GM21360 (cell line): ENCODE results near the gene ACAD10.
"Not testable (repeated sequence)": the region's sequence is repeated elsewhere in the genome, so short reads cannot be mapped to it uniquely, and the experiment has no call there.

Experiments
- ATAC-seq: cut with Tn5 transposase; IDR thresholded peaks from one replicate; pipeline ENCODE4 v1.9.1; 2021; ENCODE audit warnings: mild to moderate bottlenecking, moderate library complexity; ENCODE audit not compliant: unreplicated experiment

ACAD10 gene

GRCh38 chr12:111685811-111686573 lies at the start of gene ACAD10, which contains the start of gene BRAP:
ACAD10 (plus strand) TSS chr12:111686053; CDS start chr12:111692710, 6,657 bp downstream.
BRAP (minus strand) TSS chr12:111685956; CDS start chr12:111685792, 164 bp downstream.
- ATAC-seq: peak; percentile 86

- no peak for ATAC-seq
Measured at GRCh38 chr12:111636209-111636945, 49.5 kb upstream of the ACAD10 start.

GRCh38 chr12:111638556-111638955 lies 47.3 kb upstream of the ACAD10 start:
- ATAC-seq: no peak

GRCh38 chr12:111640506-111640905 lies 45.3 kb upstream of the ACAD10 start:
- ATAC-seq: no peak

- no peak for ATAC-seq
Measured at GRCh38 chr12:111642681-111643426, 43.0 kb upstream of the ACAD10 start.

GRCh38 chr12:111643427-111643826 lies 42.4 kb upstream of the ACAD10 start:
- ATAC-seq: no peak

- ATAC-seq: no peak
Measured at GRCh38 chr12:111645433-111645832, 40.4 kb upstream of the ACAD10 start.

GRCh38 chr12:111650912-111651311 lies 34.9 kb upstream of the ACAD10 start:
- no peak for ATAC-seq

- ATAC-seq: not testable (repeated sequence)
Measured at GRCh38 chr12:111652530-111652929, 33.3 kb upstream of the ACAD10 start.

- no peak for ATAC-seq
Measured at GRCh38 chr12:111653596-111653995, 32.3 kb upstream of the ACAD10 start.

GRCh38 chr12:111655356-111655755 lies 30.5 kb upstream of the ACAD10 start:
- ATAC-seq: no peak

- no peak for ATAC-seq
Measured at GRCh38 chr12:111656016-111656415, 29.8 kb upstream of the ACAD10 start.

GRCh38 chr12:111664499-111664898 lies 21.4 kb upstream of the ACAD10 start:
- ATAC-seq: no peak

GRCh38 chr12:111664961-111665865 lies 20.6 kb upstream of the ACAD10 start:
- no peak for ATAC-seq

GRCh38 chr12:111672822-111673381 lies 13.0 kb upstream of the ACAD10 start:
- no peak for ATAC-seq

- no peak for ATAC-seq
Measured at GRCh38 chr12:111673503-111673902, 12.3 kb upstream of the ACAD10 start.

GRCh38 chr12:111677186-111677585 lies 8.7 kb upstream of the ACAD10 start:
- no peak for ATAC-seq

GRCh38 chr12:111684485-111685198 lies 1.2 kb upstream of the ACAD10 start:
- not testable (repeated sequence) for ATAC-seq

GRCh38 chr12:111685322-111685810 lies 487 bp upstream of the ACAD10 start:
- ATAC-seq: peak; percentile 11
